Endothelial cell of umbilical vein (primary cell): ENCODE data around the gene ACP4. TPM values are rescaled to one million over a fixed set of nuclear protein-coding genes. Genes with fewer than 3 reads are reported as not detected.

Experiments
- BruUV-seq: library from RNA; stranded (reverse); fragments of 400-500 nt; replicated peaks from 2 replicates; lab custom pipeline; 2021; lab: Mats Ljungman, UMichigan
- CTCF ChIA-PET: fragments of 300-600, 350-600 bp; sonication (Branson Sonifier 250); formaldehyde crosslinking; loops from one replicate; lab custom pipeline; 2021; ENCODE audit warnings: antibody characterized with exemption, inconsistent platforms; lab: Charles Lee
- POLR2A ChIA-PET: fragments of 300-600, 350-600 bp; sonication (Branson Sonifier 250); formaldehyde crosslinking; loops from one replicate; lab custom pipeline; 2021; ENCODE audit warnings: antibody characterized with exemption, inconsistent platforms; lab: Charles Lee
- DNase-seq: peaks from one replicate; pipeline ENCODE4 v3.0.0-alpha.2; 2011; ENCODE audit warnings: low read depth, low spot score
- FAIRE-seq: peaks from 2 replicates; lab custom pipeline; 2011; peaks lifted over from hg19 to GRCh38; lab: Jason Lieb, UNC
- H2AFZ ChIP-seq: 2 replicates; pipeline ENCODE4 v1.6.0; 2012; ENCODE audit warnings: low read depth, low read length, control low read depth, inconsistent platforms
- H3K27ac ChIP-seq: 2 replicates; pipeline ENCODE4 v1.5.1; 2011; ENCODE audit warnings: low read depth, mild to moderate bottlenecking, control low read depth, low read length, moderate library complexity; ENCODE audit not compliant: insufficient read depth
- H3K27me3 ChIP-seq, 2 experiments: 2 replicates each; pipeline versions ENCODE4 v1.6.0 to v1.6.1; 2011; ENCODE audit warnings: low read length in 2 of 2, mixed read lengths in 1 of 2; ENCODE audit not compliant: control insufficient read depth in 2 of 2, insufficient read depth in 2 of 2
- H3K36me3 ChIP-seq, 2 experiments: 2 replicates in 1 of 2; 3 replicates in 1 of 2; pipeline ENCODE4 v1.5.1; 2011; ENCODE audit warnings: low read length in 2 of 2, mild to moderate bottlenecking in 1 of 2, moderate library complexity in 1 of 2; ENCODE audit not compliant: control insufficient read depth in 2 of 2, insufficient read depth in 2 of 2; ENCODE audit errors: extremely low read depth in 1 of 2
- H3K4me1 ChIP-seq: 3 replicates; pipeline ENCODE4 v1.5.1; 2011; ENCODE audit warnings: mild to moderate bottlenecking, low read length; ENCODE audit not compliant: control insufficient read depth, insufficient read depth; ENCODE audit errors: extremely low read depth
- H3K4me2 ChIP-seq: 2 replicates; pipeline ENCODE4 v1.6.1; 2011; ENCODE audit warnings: low read length, control low read depth, mixed read lengths; ENCODE audit not compliant: insufficient read depth
- H3K4me3 ChIP-seq, 3 experiments: fragments of 200-600 bp in 1 of 3; sonication (generic), shearing (Covaris generic) in 1 of 3; replicated peaks in 1 of 3; 2 replicates each; pipeline ENCODE4 v1.5.1; 2011 to 2016; ENCODE audit warnings: control low read depth in 3 of 3, low read length in 3 of 3, mild to moderate bottlenecking in 2 of 3, inconsistent platforms in 1 of 3, low read depth in 1 of 3, moderate library complexity in 1 of 3; ENCODE audit not compliant: insufficient read depth in 1 of 3
- H3K79me2 ChIP-seq: 2 replicates; pipeline ENCODE4 v1.6.0; 2012; ENCODE audit warnings: low read length, inconsistent platforms; ENCODE audit not compliant: control insufficient read depth, insufficient read depth
- H3K9ac ChIP-seq: replicated peaks from 2 replicates; pipeline ENCODE3; 2011; ENCODE audit warnings: low read length, control low read depth; ENCODE audit not compliant: insufficient read depth; ENCODE audit errors: extremely low read depth
- H3K9me1 ChIP-seq: replicated peaks from 3 replicates; pipeline ENCODE4 v1.6.0; 2011; ENCODE audit warnings: mild to moderate bottlenecking, low read length; ENCODE audit not compliant: control insufficient read depth, insufficient read depth; ENCODE audit errors: extremely low read depth
- H3K9me3 ChIP-seq: replicated peaks from 2 replicates; pipeline ENCODE4 v1.5.1; 2012; ENCODE audit warnings: low read length, inconsistent platforms; ENCODE audit not compliant: control insufficient read depth, insufficient read depth
- H4K20me1 ChIP-seq: replicated peaks from 2 replicates; pipeline ENCODE3; 2011; ENCODE audit warnings: mild to moderate bottlenecking, low read length; ENCODE audit not compliant: control insufficient read depth, insufficient read depth; ENCODE audit errors: extremely low read depth
- CTCF ChIP-seq, 2 donors: IDR thresholded peaks; 1 replicate in 1 of 2; 2 replicates in 1 of 2; pipeline ENCODE4 v1.5.1; 2011; ENCODE audit warnings: low read length in 2 of 2, mild to moderate bottlenecking in 2 of 2, moderate library complexity in 2 of 2, control low read depth in 1 of 2, inconsistent platforms in 1 of 2, low read depth in 1 of 2; ENCODE audit not compliant: insufficient read depth in 1 of 2; ENCODE audit errors: extremely low read depth in 1 of 2
- EZH2 ChIP-seq: IDR thresholded peaks from 2 replicates; pipeline ENCODE4 v1.6.1; 2012; ENCODE audit warnings: borderline replicate concordance, low read depth, mild to moderate bottlenecking, moderate library complexity, low read length, inconsistent platforms; ENCODE audit not compliant: severe bottlenecking
- POLR2AphosphoS5 ChIP-seq: IDR thresholded peaks from 2 replicates; pipeline ENCODE4 v1.6.1; 2012; ENCODE audit warnings: low read depth, mild to moderate bottlenecking, control low read depth, low read length, moderate library complexity; ENCODE audit not compliant: insufficient read depth
- dilution Hi-C: fragments of 300-500 bp; cut with MboI; formaldehyde crosslinking; loops from one replicate; pipeline ENCODE4 v1.15.0; 2019; ENCODE audit warnings: low sequenced_read_pairs; ENCODE audit not compliant: extremely low pct_ligation_motif_present
- intact Hi-C: fragments of 100-400 bp; cut with micrococcal nuclease; formaldehyde crosslinking; loops from one replicate; pipeline ENCODE4 v1.10.0; 2022
- polyA plus RNA-seq, 4 experiments: library from polyadenylated mRNA; depleted of rRNA in 3 of 4; stranded (reverse) in 3 of 4; unstranded in 1 of 4; fragments of >200 nt; gene quantifications; 2 replicates each; pipeline versions ENCODE4 v1.2.1 to v1.2.3, GENCODE V29; 2011 to 2012; ENCODE audit warnings: missing spikeins in 1 of 4
- total RNA-seq: library from RNA; stranded (reverse); gene quantifications from 2 replicates; pipeline ENCODE4 v1.2.3, GENCODE V29; 2021

Gene ACP4
- total and polyA plus RNA-seq, 2 donors (not counting 3 experiments of a cell fraction or from before 2014, with no cell fraction given) = not detected

- intact Hi-C loops = no loop called here
- H3K27ac ChIP-seq = no peak overlapping the region
- no peak overlapping the region for H3K9ac ChIP-seq
- H2AFZ ChIP-seq = no peak overlapping the region
- CTCF ChIA-PET = no interaction called here
- no TSS peak for BruUV-seq
- H4K20me1 ChIP-seq = no peaks in the 10 kb centered on the region
- H3K4me2 ChIP-seq = no peak overlapping the region
- DNase-seq (no peak), FAIRE-seq (no peak)
- POLR2A ChIA-PET = no interaction called here
- no peaks in the 10 kb centered on the region for H3K9me1 ChIP-seq
- no peaks in the 10 kb centered on the region for H3K36me3 ChIP-seq
- H3K27me3 ChIP-seq = peaks cover 21 to 28% of the 10 kb centered on the region in 2 experiments
- H3K4me3 ChIP-seq = no peak overlapping the region
- no peaks in the 10 kb centered on the region for H3K79me2 ChIP-seq
- H3K4me1 ChIP-seq = no peaks in the 10 kb centered on the region
- dilution Hi-C loops = no loop called here
- TF ChIP-seq POLR2AphosphoS5 = no peak
- no peaks in the 10 kb centered on the region for H3K9me3 ChIP-seq
Observed at GRCh38 chr19:50818859-50819472, 28.8 kb downstream of the ACP4 start.

GRCh38 chr19:50819636-50820035 is 29.4 kb downstream of the ACP4 start:
- intact Hi-C loops (no loop called here), dilution Hi-C loops (no loop called here)
- FAIRE-seq = no peak
- Histone ChIP-seq H3K27ac (no peak overlapping the region), H3K4me2 (no peak overlapping the region), H4K20me1 (no peaks in the 10 kb centered on the region), H3K27me3 (peaks cover 21 to 28% of the 10 kb centered on the region in 2 experiments), H3K9me1 (no peaks in the 10 kb centered on the region), H3K9ac (no peak overlapping the region), H3K9me3 (no peaks in the 10 kb centered on the region), H3K4me3 (no peak overlapping the region), H2AFZ (no peak overlapping the region), H3K36me3 (no peaks in the 10 kb centered on the region), H3K4me1 (no peaks in the 10 kb centered on the region), H3K79me2 (no peaks in the 10 kb centered on the region)
- no TSS peak for BruUV-seq
- ChIA-PET POLR2A (no interaction called here), CTCF (no interaction called here)
- no peak for TF ChIP-seq EZH2
- no peak for TF ChIP-seq CTCF (IDR thresholded peaks at IDR 0.05; ENCODE audit: extremely low read depth in 1 of 2, insufficient read depth in 1 of 2, low read depth in 1 of 2, low read length in 2 of 2)
- DNase-seq = no peak
